ENCODE results near the gene TMEM203. TPM values are rescaled to one million over a fixed set of nuclear protein-coding genes. Genes with fewer than 3 reads are reported as not detected.

The TMEM203 gene
- total and polyA plus RNA-seq, 2 of the 13 experiments (the other 11 are each of a cell fraction or from before 2014, with no cell fraction given) = 23.4 to 36.7 TPM

- peak; percentile 22 for TF ChIP-seq XRCC5 (optimal IDR thresholded peaks at IDR 0.05; ENCODE audit: low read length)
- 0 out of 2 replicates have a peak, but pooled peaks have one; percentile 43 for TF ChIP-seq POGK (CRISPR knock-in tag; conservative IDR thresholded peaks at IDR 0.05)
- TF ChIP-seq SAP130 (CRISPR knock-in tag; IDR thresholded peaks at IDR 0.05; ENCODE audit: low read depth) = peak; percentile 72
- peak; percentile 17; the same call in 1 of the 2 replicates for TF ChIP-seq IKZF5 (CRISPR knock-in tag; IDR thresholded peaks at IDR 0.05)
- no peak for TF ChIP-seq TCF12 (IDR thresholded peaks at IDR 0.05)
- 0 out of 2 replicates have a peak, but pooled peaks have one; percentile 46 for TF ChIP-seq TCF12 (CRISPR knock-in tag; IDR thresholded peaks at IDR 0.05)
- peak; percentile 30; the same call in 1 of the 2 replicates for TF ChIP-seq ZNF605 (CRISPR knock-in tag; IDR thresholded peaks at IDR 0.05)
- no peak for TF ChIP-seq RNF2 (conservative IDR thresholded peaks at IDR 0.05; ENCODE audit: low read depth)
- TF ChIP-seq TEAD3 (CRISPR knock-in tag; optimal IDR thresholded peaks at IDR 0.05; ENCODE audit: borderline replicate concordance) = peak; percentile 42
- peak; percentile 72; the same call in 1 of the 2 replicates for TF ChIP-seq MTERF4 (CRISPR knock-in tag; IDR thresholded peaks at IDR 0.05)
- TF ChIP-seq ZNF263 (CRISPR knock-in tag; IDR thresholded peaks at IDR 0.05) = no peak
- TF ChIP-seq MXD1 (CRISPR knock-in tag; IDR thresholded peaks at IDR 0.05) = peak; percentile 64
- no peak for TF ChIP-seq REPIN1 (CRISPR knock-in tag; IDR thresholded peaks at IDR 0.05; ENCODE audit: borderline replicate concordance, low read depth)
- no peak for TF ChIP-seq ZNF567 (CRISPR knock-in tag; IDR thresholded peaks at IDR 0.05; ENCODE audit: borderline replicate concordance)
- TF ChIP-seq ZNF609 (CRISPR knock-in tag; IDR thresholded peaks at IDR 0.05; ENCODE audit: borderline replicate concordance) = no peak
- no peak for TF ChIP-seq ZNF224 (CRISPR knock-in tag; IDR thresholded peaks at IDR 0.05)
- TF ChIP-seq ZNF619 (CRISPR knock-in tag; IDR thresholded peaks at IDR 0.05) = peak; percentile 61; the same call in 1 of the 2 replicates
Observed at GRCh38 chr9:137253717-137254623, 48.5 kb upstream of the TMEM203 start (continued).
